Parathyroid adenoma (tissue), 2 donors: ENCODE measurements around the gene PLEKHO2.
A peak's percentile ranks its signal among the peaks of the same experiment; 100 is the strongest.

ENCODE experiments used
- H2AFZ ChIP-seq: fragments of 300-600 bp; sonication (generic); one replicate; pipeline ENCODE4 v1.7.0; 2017; ENCODE audit warnings: antibody characterized with exemption, mild to moderate bottlenecking
- H3K27ac ChIP-seq: fragments of 300-600 bp; sonication (generic); one replicate; pipeline ENCODE4 v1.7.0; 2017
- H3K27me3 ChIP-seq: fragments of 300-600 bp; sonication (generic); one replicate; pipeline ENCODE4 v1.7.0; 2017; ENCODE audit warnings: low read length; ENCODE audit not compliant: control insufficient read depth, insufficient read depth
- H3K36me3 ChIP-seq: fragments of 300-600 bp; sonication (generic); one replicate; pipeline ENCODE4 v1.7.0; 2017; ENCODE audit warnings: low read length; ENCODE audit not compliant: control insufficient read depth, insufficient read depth
- H3K4me1 ChIP-seq: fragments of 300-600 bp; sonication (generic); one replicate; pipeline ENCODE4 v1.7.0; 2017; ENCODE audit warnings: control low read depth
- H3K4me2 ChIP-seq: fragments of 300-600 bp; sonication (generic); one replicate; pipeline ENCODE4 v1.7.0; 2017; ENCODE audit warnings: low read length
- H3K4me3 ChIP-seq: fragments of 300-600 bp; sonication (generic); one replicate; pipeline ENCODE4 v1.7.0; 2017; ENCODE audit warnings: low read depth, low read length
- H3K79me2 ChIP-seq: fragments of 300-600 bp; sonication (generic); one replicate; pipeline ENCODE4 v1.7.0; 2017; ENCODE audit warnings: control low read depth
- H3K9ac ChIP-seq: fragments of 300-600 bp; sonication (generic); one replicate; pipeline ENCODE4 v1.7.0; 2017; ENCODE audit warnings: mild to moderate bottlenecking
- H3K9me3 ChIP-seq: fragments of 300-600 bp; sonication (generic); one replicate; pipeline ENCODE4 v1.7.0; 2017; ENCODE audit warnings: low read length; ENCODE audit not compliant: control insufficient read depth
- TF ChIP-seq, protein P1 (sequence below): fragments of 300-600 bp; sonication (generic); IDR thresholded peaks from one replicate; pipeline ENCODE4 v1.7.0; 2017; ENCODE audit warnings: antibody characterized with exemption, mild to moderate bottlenecking
- donor health status: primary hyperparathyroidism.

The PLEKHO2 gene

DNA sequence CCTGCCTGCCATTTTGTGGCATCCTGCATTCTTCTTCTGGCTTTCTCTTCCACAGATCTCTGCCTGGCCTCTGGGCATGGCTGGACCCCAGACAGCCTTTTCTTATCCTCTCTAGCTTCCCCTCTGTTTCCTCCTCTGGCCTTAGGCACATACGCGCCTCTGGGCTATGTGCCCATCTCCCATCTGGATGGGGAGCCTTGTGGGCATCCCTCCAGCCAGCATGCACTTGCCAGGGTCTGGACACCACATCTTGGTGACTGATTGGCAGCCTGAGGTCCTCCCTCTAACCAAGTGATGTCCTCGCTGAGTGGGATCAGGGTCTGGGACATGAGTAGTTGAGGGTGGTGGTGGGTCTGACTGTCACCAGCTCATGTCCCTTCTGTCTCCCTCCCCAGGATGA is 12.8 kb downstream of the PLEKHO2 start:
- Histone ChIP-seq H3K4me1 (peaks cover 18% of the 10 kb centered on the region), H3K27ac (no peak overlapping the region), H3K4me3 (no peak overlapping the region), H3K9me3 (no peaks in the 10 kb centered on the region), H2AFZ (no peak overlapping the region), H3K4me2 (no peak overlapping the region), H3K79me2 (no peaks in the 10 kb centered on the region), H3K36me3 (no peaks in the 10 kb centered on the region), H3K9ac (no peak overlapping the region), H3K27me3 (no peaks in the 10 kb centered on the region)
- TF ChIP-seq, protein P1, sequence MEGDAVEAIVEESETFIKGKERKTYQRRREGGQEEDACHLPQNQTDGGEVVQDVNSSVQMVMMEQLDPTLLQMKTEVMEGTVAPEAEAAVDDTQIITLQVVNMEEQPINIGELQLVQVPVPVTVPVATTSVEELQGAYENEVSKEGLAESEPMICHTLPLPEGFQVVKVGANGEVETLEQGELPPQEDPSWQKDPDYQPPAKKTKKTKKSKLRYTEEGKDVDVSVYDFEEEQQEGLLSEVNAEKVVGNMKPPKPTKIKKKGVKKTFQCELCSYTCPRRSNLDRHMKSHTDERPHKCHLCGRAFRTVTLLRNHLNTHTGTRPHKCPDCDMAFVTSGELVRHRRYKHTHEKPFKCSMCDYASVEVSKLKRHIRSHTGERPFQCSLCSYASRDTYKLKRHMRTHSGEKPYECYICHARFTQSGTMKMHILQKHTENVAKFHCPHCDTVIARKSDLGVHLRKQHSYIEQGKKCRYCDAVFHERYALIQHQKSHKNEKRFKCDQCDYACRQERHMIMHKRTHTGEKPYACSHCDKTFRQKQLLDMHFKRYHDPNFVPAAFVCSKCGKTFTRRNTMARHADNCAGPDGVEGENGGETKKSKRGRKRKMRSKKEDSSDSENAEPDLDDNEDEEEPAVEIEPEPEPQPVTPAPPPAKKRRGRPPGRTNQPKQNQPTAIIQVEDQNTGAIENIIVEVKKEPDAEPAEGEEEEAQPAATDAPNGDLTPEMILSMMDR, result no peak

DNA sequence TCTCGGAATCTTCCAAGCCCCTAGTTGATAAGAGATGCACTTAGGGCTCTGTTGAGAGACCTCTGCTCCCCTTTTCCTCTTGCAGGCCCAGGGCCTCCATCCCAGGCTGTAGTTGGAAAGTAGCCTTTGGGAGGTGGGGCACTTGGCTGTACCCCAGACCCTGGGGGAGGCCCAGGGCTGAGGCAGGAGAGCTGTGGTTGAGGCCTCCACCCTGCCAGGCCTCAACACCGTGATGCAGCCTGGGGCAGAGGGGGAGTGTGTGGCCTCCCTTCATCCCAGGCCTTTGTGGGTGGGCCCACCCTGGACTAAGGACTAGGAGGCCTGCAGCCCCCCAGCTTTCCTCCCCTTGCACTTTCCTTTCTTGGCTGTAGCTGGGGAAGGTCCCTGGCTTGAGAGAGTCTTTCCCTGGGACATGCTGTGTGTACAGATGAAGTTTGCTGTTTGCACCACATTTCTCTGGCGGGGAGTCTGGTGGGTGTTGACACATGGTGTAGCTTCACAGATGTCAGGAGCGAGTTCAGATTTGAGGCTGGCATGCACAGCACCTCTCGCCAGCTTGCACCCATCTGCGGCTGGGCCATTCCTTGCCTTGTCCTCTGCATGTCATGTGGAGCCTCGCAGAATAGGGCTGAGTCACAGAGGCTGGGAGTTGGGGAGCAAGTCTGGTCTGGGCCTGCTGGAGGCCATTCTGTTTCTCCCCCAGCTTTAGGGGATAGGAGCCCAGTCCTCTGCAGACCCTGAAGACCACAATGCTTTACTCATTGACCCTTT is 13.7 kb downstream of the PLEKHO2 start:
- Histone ChIP-seq H3K9me3 (no peaks in the 10 kb centered on the region), H3K4me3 (no peak overlapping the region), H3K9ac (no peak overlapping the region), H3K27ac (no peak overlapping the region), H3K79me2 (no peaks in the 10 kb centered on the region), H2AFZ (no peak overlapping the region), H3K36me3 (no peaks in the 10 kb centered on the region), H3K4me2 (no peak overlapping the region), H3K27me3 (no peaks in the 10 kb centered on the region), H3K4me1 (peaks cover 18% of the 10 kb centered on the region)
- TF ChIP-seq, protein P1, result no peak

DNA sequence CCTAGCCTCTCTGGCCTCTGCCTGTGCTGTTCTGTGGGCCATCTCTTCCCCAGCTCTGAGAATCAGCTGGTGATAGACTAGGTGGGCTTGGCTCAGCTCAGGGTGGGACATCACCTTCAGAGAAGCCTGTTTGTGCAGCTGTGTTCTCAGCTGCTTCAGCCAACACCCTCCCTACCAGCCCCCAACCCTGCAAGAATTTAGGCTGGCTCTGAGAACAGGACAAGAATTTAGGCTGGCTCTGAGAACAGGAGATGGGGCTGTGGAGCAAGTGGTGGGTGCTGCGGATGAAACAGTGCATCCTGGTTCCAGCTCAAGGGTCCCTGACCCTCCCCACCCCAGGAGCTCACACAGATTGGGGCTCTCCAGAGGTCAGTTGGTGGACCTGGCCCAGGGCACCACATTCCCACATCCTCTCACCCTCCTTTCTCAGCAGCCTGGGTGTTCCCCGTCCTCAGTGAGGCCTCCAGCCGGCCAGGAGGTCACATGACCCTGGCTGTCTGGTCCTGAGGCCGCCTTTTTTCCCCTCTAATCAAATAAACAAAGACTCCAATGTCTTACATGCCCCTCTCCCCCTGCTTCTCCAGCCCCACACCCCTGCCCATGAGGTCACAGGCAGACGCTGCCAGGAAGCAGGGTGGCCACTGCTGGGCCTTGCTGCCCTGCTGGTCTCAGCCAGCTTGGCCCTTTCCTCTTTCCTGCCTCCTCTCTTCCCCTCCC is 14.9 kb downstream of the PLEKHO2 start:
- Histone ChIP-seq H3K79me2 (peaks cover 3% of the 10 kb centered on the region), H3K9ac (no peak overlapping the region), H3K4me2 (no peak overlapping the region), H3K27me3 (no peaks in the 10 kb centered on the region), H3K4me3 (no peak overlapping the region), H3K9me3 (no peaks in the 10 kb centered on the region), H2AFZ (peak overlapping the region; percentile 68), H3K4me1 (peaks cover 18% of the 10 kb centered on the region), H3K36me3 (no peaks in the 10 kb centered on the region), H3K27ac (peak overlapping the region; percentile 81)
- TF ChIP-seq, protein P1, result no peak

DNA sequence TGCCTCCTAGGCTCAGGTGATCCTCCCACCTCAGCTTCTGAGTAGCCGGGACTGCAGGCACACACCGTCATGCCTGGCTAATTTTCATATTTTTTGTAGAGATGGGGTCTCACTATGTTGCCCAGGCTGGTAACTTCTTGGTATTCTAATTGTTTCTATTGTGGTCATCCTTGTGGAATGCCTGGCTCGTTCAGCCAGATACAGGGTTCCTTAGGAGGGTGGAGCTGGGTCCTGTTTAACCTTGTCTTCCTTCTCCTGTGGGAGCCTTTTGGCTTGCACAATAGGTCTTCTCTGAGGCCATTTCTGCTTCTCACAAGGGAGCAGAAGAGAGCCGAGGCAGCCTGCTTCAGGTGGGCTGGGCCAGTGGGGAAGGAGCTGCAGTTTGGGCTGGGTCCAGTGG is 15.7 kb downstream of the PLEKHO2 start:
- Histone ChIP-seq H3K36me3 (no peaks in the 10 kb centered on the region), H3K4me1 (peaks cover 18% of the 10 kb centered on the region), H3K9ac (no peak overlapping the region), H3K79me2 (peaks cover 4% of the 10 kb centered on the region), H2AFZ (peak overlapping the region; percentile 68), H3K27me3 (no peaks in the 10 kb centered on the region), H3K27ac (peak overlapping the region; percentile 81), H3K4me2 (no peak overlapping the region), H3K9me3 (no peaks in the 10 kb centered on the region), H3K4me3 (no peak overlapping the region)
- TF ChIP-seq, protein P1, result no peak
